ENCODE results near the gene GNG7. TPM values are rescaled to one million over a fixed set of nuclear protein-coding genes. Genes with fewer than 3 reads are reported as not detected.

GNG7 gene
- polyA plus RNA-seq, 1 donor (not counting 4 experiments of a cell fraction or from before 2014, with no cell fraction given), result 0.01 TPM

- H3K4me2 ChIP-seq (ENCODE audit: control insufficient read depth, extremely low read depth, insufficient read depth, low read depth, low read length), result no peak overlapping the region
- H3K27ac ChIP-seq (ENCODE audit: control insufficient read depth, insufficient read depth, low read length), result no peak overlapping the region
These were observed 26.4 kb upstream of the GNG7 start for GRCh38 chr19:2728783-2729387.

GRCh38 chr19:2727640-2727944 is 25.1 kb upstream of the GNG7 start:
- no peak overlapping the region for H3K4me3 ChIP-seq (ENCODE audit: control insufficient read depth in 2 of 3, extremely low read depth in 1 of 3, insufficient read depth in 2 of 3, low read depth in 1 of 3, low read length in 3 of 3)
- peak; percentile 81 for FAIRE-seq

More at GRCh38 chr19:2728783-2729387, 26.4 kb upstream of the GNG7 start:
- Histone ChIP-seq H3K79me2 (ENCODE audit: control insufficient read depth, insufficient read depth, low read length) (no peaks in the 10 kb centered on the region), H3K4me3 (ENCODE audit: control insufficient read depth in 2 of 3, extremely low read depth in 1 of 3, insufficient read depth in 2 of 3, low read depth in 1 of 3, low read length in 3 of 3) (no peak overlapping the region), H3K27me3 (ENCODE audit: control insufficient read depth, extremely low read depth, insufficient read depth, low read length) (peaks cover 9% of the 10 kb centered on the region), H2AFZ (ENCODE audit: control insufficient read depth, low read length) (no peak overlapping the region), H3K4me1 (ENCODE audit: control insufficient read depth, extremely low read depth, insufficient read depth, low read length) (peaks cover 16% of the 10 kb centered on the region), H3K9me3 (ENCODE audit: control insufficient read depth, low read depth, low read length) (no peaks in the 10 kb centered on the region), H3K9me1 (ENCODE audit: control insufficient read depth, extremely low read depth, insufficient read depth, low read length) (no peaks in the 10 kb centered on the region), H3K9ac (ENCODE audit: control insufficient read depth, extremely low read depth, insufficient read depth, low read length) (no peak overlapping the region), H3K36me3 (ENCODE audit: control insufficient read depth in 2 of 2, extremely low read depth in 1 of 2, insufficient read depth in 2 of 2, low read length in 2 of 2) (peaks cover 0 to 1% of the 10 kb centered on the region in 2 experiments), H4K20me1 (ENCODE audit: control insufficient read depth, extremely low read depth, insufficient read depth, low read length) (peaks cover 5% of the 10 kb centered on the region)
- TF ChIP-seq EZH2 (IDR thresholded peaks at IDR 0.05; ENCODE audit: low read length), result no peak
- TF ChIP-seq CTCF (optimal IDR thresholded peaks at IDR 0.05 in 1 of 3, IDR thresholded peaks at IDR 0.05 in 1 of 3, conservative IDR thresholded peaks at IDR 0.05 in 1 of 3; ENCODE audit: extremely low read depth in 1 of 3, insufficient read depth in 2 of 3, low read length in 3 of 3), result no peak
- DNase-seq (ENCODE audit: low read depth, low spot score), result no peak
- no peak for FAIRE-seq
- dilution Hi-C loops (cut with MboI; ENCODE audit: extremely low pct_ligation_motif_present, low sequenced_read_pairs), result no loop called here

More at GRCh38 chr19:2727640-2727944, 25.1 kb upstream of the GNG7 start:
- H3K9me1 ChIP-seq (ENCODE audit: control insufficient read depth, extremely low read depth, insufficient read depth, low read length), result no peaks in the 10 kb centered on the region
- no peak overlapping the region for H3K27ac ChIP-seq (ENCODE audit: control insufficient read depth, insufficient read depth, low read length)
- peaks cover 5% of the 10 kb centered on the region for H4K20me1 ChIP-seq (ENCODE audit: control insufficient read depth, extremely low read depth, insufficient read depth, low read length)
- TF ChIP-seq EZH2 (IDR thresholded peaks at IDR 0.05; ENCODE audit: low read length), result no peak
- DNase-seq (ENCODE audit: low read depth, low spot score), result no peak
- H3K4me2 ChIP-seq (ENCODE audit: control insufficient read depth, extremely low read depth, insufficient read depth, low read depth, low read length), result peak overlapping the region; percentile 27
- H3K9ac ChIP-seq (ENCODE audit: control insufficient read depth, extremely low read depth, insufficient read depth, low read length), result no peak overlapping the region
- H3K36me3 ChIP-seq (ENCODE audit: control insufficient read depth in 2 of 2, extremely low read depth in 1 of 2, insufficient read depth in 2 of 2, low read length in 2 of 2), result peaks cover 0 to 1% of the 10 kb centered on the region in 2 experiments
- dilution Hi-C loops (cut with MboI; ENCODE audit: extremely low pct_ligation_motif_present, low sequenced_read_pairs), result no loop called here
- H3K79me2 ChIP-seq (ENCODE audit: control insufficient read depth, insufficient read depth, low read length), result no peaks in the 10 kb centered on the region
- peaks cover 15% of the 10 kb centered on the region for H3K4me1 ChIP-seq (ENCODE audit: control insufficient read depth, extremely low read depth, insufficient read depth, low read length)
- no peak overlapping the region for H2AFZ ChIP-seq (ENCODE audit: control insufficient read depth, low read length)
- no peaks in the 10 kb centered on the region for H3K9me3 ChIP-seq (ENCODE audit: control insufficient read depth, low read depth, low read length)
- H3K27me3 ChIP-seq (ENCODE audit: control insufficient read depth, extremely low read depth, insufficient read depth, low read length), result peaks cover 20% of the 10 kb centered on the region
